Esophagus muscularis mucosa (tissue), 4 donors: ENCODE measurements around the gene DLEU7. TPM values are rescaled to one million over a fixed set of nuclear protein-coding genes. Genes with fewer than 3 reads are reported as not detected.

Source experiments
- DNase-seq: peaks from one replicate; pipeline ENCODE4 v3.0.0-alpha.2; 2017; ENCODE audit errors: extremely low spot score
- H3K27ac ChIP-seq, 4 donors: fragments of 200-600 bp; sonication (generic); replicated peaks in 1 of 4; 1 replicate in 3 of 4; 2 replicates in 1 of 4; pipeline ENCODE4 v1.5.1; 2016 to 2019; ENCODE audit warnings: mild to moderate bottlenecking in 1 of 4
- H3K27me3 ChIP-seq, 4 donors: fragments of 200-600 bp; sonication (generic); one replicate each; pipeline versions ENCODE4 v1.5.1 to v1.6.0; 2016 to 2019
- H3K36me3 ChIP-seq, 4 donors: fragments of 200-600 bp; sonication (generic); one replicate each; pipeline ENCODE4 v1.5.1; 2016 to 2019
- H3K4me1 ChIP-seq, 4 donors: fragments of 200-600 bp; sonication (generic); one replicate each; pipeline ENCODE4 v1.5.1; 2016 to 2019
- H3K4me3 ChIP-seq, 4 donors: fragments of 200-600 bp; sonication (generic); 1 replicate in 2 of 4; 2 replicates in 2 of 4; pipeline ENCODE4 v1.5.1; 2016 to 2019; ENCODE audit warnings: mild to moderate bottlenecking in 4 of 4, moderate library complexity in 1 of 4
- H3K9me3 ChIP-seq, 4 donors: fragments of 200-600 bp; sonication (generic); 1 replicate in 3 of 4; 2 replicates in 1 of 4; pipeline ENCODE4 v1.5.1; 2016 to 2019
- CTCF ChIP-seq, 3 experiments: fragments of 200-600 bp in 2 of 3; fragments of 450-650 bp in 1 of 3; sonication (generic) in 2 of 3; IDR thresholded peaks; one replicate each; pipeline ENCODE4 v1.5.1; 2017 to 2019; ENCODE audit warnings: antibody characterized with exemption in 3 of 3, mild to moderate bottlenecking in 2 of 3, moderate library complexity in 1 of 3
- EP300 ChIP-seq: sonication (generic); formaldehyde crosslinking; IDR thresholded peaks from one replicate; pipeline ENCODE4 v1.6.1; 2017; ENCODE audit warnings: antibody characterized with exemption
- POLR2A ChIP-seq: fragments of 450-650 bp; IDR thresholded peaks from one replicate; pipeline ENCODE4 v1.6.1; 2017; ENCODE audit warnings: antibody characterized with exemption, moderate library complexity, mild to moderate bottlenecking, low read depth
- POLR2AphosphoS5 ChIP-seq, 2 donors: sonication (generic); formaldehyde crosslinking; IDR thresholded peaks; one replicate each; pipeline ENCODE4 v1.6.1; 2017; ENCODE audit warnings: antibody characterized with exemption in 2 of 2
- WGBS: methylation state at CpG from one replicate; pipeline ENCODE4 v1.1.5; 2018; 5-methylcytosine and 5-hydroxymethylcytosine counted together
- intact Hi-C: fragments of 100-400 bp; cut with DNase I; formaldehyde crosslinking; loops from one replicate; pipeline ENCODE4 v1.15.1; 2023
- total RNA-seq, 4 donors: library from RNA; depleted of rRNA; stranded (reverse); fragments of >200 nt; gene quantifications; one replicate each; pipeline versions ENCODE4 v1.1.0 to v1.2.1, GENCODE V29; 2016

The DLEU7 gene
- under 1 TPM in 2 of 4 donors, not detected in 2; 0.17 to 0.42 TPM for total RNA-seq

- intact Hi-C loops = no loop called here
- Histone ChIP-seq H3K27me3 (peaks cover 0 to 10% (median 2%) of the 10 kb centered on the region in 4 donors), H3K27ac (no peak within 1 kb of the TSS), H3K9me3 (no peaks in the 10 kb centered on the region), H3K36me3 (no peaks in the 10 kb centered on the region), H3K4me3 (peak within 1 kb of the TSS; percentile 44 to 55 (median 50)), H3K4me1 (peaks cover 7 to 40% (median 33%) of the 10 kb centered on the region in 4 donors)
- DNase-seq = no peak
- no peak for TF ChIP-seq POLR2A
- no peak for TF ChIP-seq CTCF (IDR thresholded peaks at IDR 0.05)
- TF ChIP-seq POLR2AphosphoS5 (IDR thresholded peaks at IDR 0.05) = no peak
- TF ChIP-seq EP300 = no peak
- WGBS = 25% methylated on average over 41 of the region's 78 CpGs
Observed at GRCh38 chr13:50843257-50844083, at the start of gene DLEU7. Gene DLEU7, minus strand, starts transcription at chr13:50843692. Its CDS starts 46 bp downstream, at chr13:50843646.

GRCh38 chr13:50892210-50892944, 48.9 kb upstream of the DLEU7 start:
- 64% methylated on average over 7 of the region's 7 CpGs for WGBS
- intact Hi-C loops = no loop called here
- no peaks in the 10 kb centered on the region for H3K9me3 ChIP-seq
- TF ChIP-seq POLR2A = no peak
- H3K4me1 ChIP-seq = peaks cover 0 to 17% (median 12%) of the 10 kb centered on the region in 4 donors
- no peak overlapping the region for H3K4me3 ChIP-seq
- H3K36me3 ChIP-seq = no peaks in the 10 kb centered on the region
- H3K27ac ChIP-seq = no peak overlapping the region
- H3K27me3 ChIP-seq = no peaks in the 10 kb centered on the region
- no peak for DNase-seq

- no peaks in the 10 kb centered on the region for H3K27me3 ChIP-seq
- peaks cover 0 to 17% (median 12%) of the 10 kb centered on the region in 4 donors for H3K4me1 ChIP-seq
- H3K9me3 ChIP-seq = no peaks in the 10 kb centered on the region
- TF ChIP-seq POLR2AphosphoS5 (IDR thresholded peaks at IDR 0.05) (no peak), CTCF (IDR thresholded peaks at IDR 0.05) (no peak), EP300 (no peak)
- no peak for DNase-seq
- H3K27ac ChIP-seq = no peak overlapping the region
- intact Hi-C loops = no loop called here
- no peak overlapping the region for H3K4me3 ChIP-seq
- no peaks in the 10 kb centered on the region for H3K36me3 ChIP-seq
Observed at GRCh38 chr13:50891206-50891605, 47.7 kb upstream of the DLEU7 start.

GRCh38 chr13:50889317-50889716, 45.8 kb upstream of the DLEU7 start:
- 80% methylated on average over 1 of the region's 1 CpG for WGBS
- DNase-seq = no peak
- intact Hi-C loops = no loop called here

More at GRCh38 chr13:50889317-50889716, 45.8 kb upstream of the DLEU7 start:
- no peak overlapping the region for H3K4me3 ChIP-seq
- H3K27me3 ChIP-seq = no peaks in the 10 kb centered on the region
- no peaks in the 10 kb centered on the region for H3K36me3 ChIP-seq
- no peak for TF ChIP-seq CTCF (IDR thresholded peaks at IDR 0.05)
- TF ChIP-seq POLR2A = no peak
- no peak for TF ChIP-seq EP300
- no peak for TF ChIP-seq POLR2AphosphoS5 (IDR thresholded peaks at IDR 0.05)
- peaks cover 0 to 15% (median 12%) of the 10 kb centered on the region in 4 donors for H3K4me1 ChIP-seq
- H3K9me3 ChIP-seq = no peaks in the 10 kb centered on the region
- no peak overlapping the region for H3K27ac ChIP-seq
